Panc1 (cell line): ENCODE data around the gene RFX1.

Source experiments
- CTCF ChIP-seq: fragments of 450-650 bp; IDR thresholded peaks from 2 replicates; pipeline ENCODE4 v1.5.1; 2017; ENCODE audit warnings: mild to moderate bottlenecking
- POLR2AphosphoS5 ChIP-seq: IDR thresholded peaks from 2 replicates; pipeline ENCODE4 v1.6.1; 2012; ENCODE audit warnings: mild to moderate bottlenecking, low read depth, low read length, moderate library complexity
- REST ChIP-seq, 2 experiments: IDR thresholded peaks; 2 replicates each; pipeline ENCODE4 v1.6.1; 2011 to 2012; ENCODE audit warnings: low read depth in 2 of 2, control low read depth in 1 of 2, low read length in 1 of 2, mild to moderate bottlenecking in 1 of 2, moderate library complexity in 1 of 2; ENCODE audit not compliant: insufficient read depth in 1 of 2
- TCF7L2 ChIP-seq: IDR thresholded peaks from 2 replicates; pipeline ENCODE4 v1.6.1; 2011; ENCODE audit warnings: mild to moderate bottlenecking, low read depth, low read length, inconsistent platforms

GRCh38 chr19:13976446-13976845 is 29.7 kb downstream of the RFX1 start:
- TF ChIP-seq CTCF (no peak), REST (IDR thresholded peaks at IDR 0.05; ENCODE audit: insufficient read depth in 1 of 2, low read depth in 2 of 2, low read length in 1 of 2) (no peak), POLR2AphosphoS5 (no peak), TCF7L2 (no peak)
